ENCODE data around the gene FBXO45. TPM values are rescaled to one million over a fixed set of nuclear protein-coding genes. Genes with fewer than 3 reads are reported as not detected.

FBXO45 gene
- total RNA-seq, 1 donor from 2014 or later = 11.3 TPM

GRCh38 chr3:196572389-196572788 is 3.9 kb downstream of the FBXO45 start:
- no peak overlapping the region for H3K4me3 ChIP-seq (ENCODE audit: insufficient read depth, low read depth, low read length)
- peaks cover 9% of the 10 kb centered on the region for H3K4me1 Mint-ChIP-seq (ENCODE audit: low read depth, unreplicated experiment)
- H3K4me2 ChIP-seq (ENCODE audit: low read length) = no peak overlapping the region
- H3K27me3 ChIP-seq (ENCODE audit: insufficient read depth, low read length) = no peaks in the 10 kb centered on the region
- H3K79me2 ChIP-seq (ENCODE audit: insufficient read depth, low read length) = peaks cover 89% of the 10 kb centered on the region
- no peak for FAIRE-seq
- no peak overlapping the region for H3K4me3 Mint-ChIP-seq (ENCODE audit: unreplicated experiment)
- H3K9me3 ChIP-seq (ENCODE audit: insufficient read depth, low read depth, low read length) = no peaks in the 10 kb centered on the region
- no peak overlapping the region for H3K27ac Mint-ChIP-seq (ENCODE audit: unreplicated experiment)
- no peak overlapping the region for H3K27ac ChIP-seq (ENCODE audit: low read depth, low read length)
- H3K9me3 Mint-ChIP-seq (ENCODE audit: unreplicated experiment) = no peaks in the 10 kb centered on the region
- H4K20me1 ChIP-seq (ENCODE audit: insufficient read depth, low read length) = peaks cover 45% of the 10 kb centered on the region
- H3K36me3 Mint-ChIP-seq (ENCODE audit: low read depth, unreplicated experiment) = peaks cover 3% of the 10 kb centered on the region
- DNase-seq (ENCODE audit: low read depth) = no peak
- H2AFZ ChIP-seq (ENCODE audit: low read depth, low read length) = no peak overlapping the region
- H3K27me3 Mint-ChIP-seq (ENCODE audit: low read depth, unreplicated experiment) = no peaks in the 10 kb centered on the region
- H3K36me3 ChIP-seq (ENCODE audit: insufficient read depth, low read length) = no peaks in the 10 kb centered on the region
- TF ChIP-seq CTCF (IDR thresholded peaks at IDR 0.05; ENCODE audit: insufficient read depth, low read depth, low read length) = no peak
- TF ChIP-seq EZH2 (IDR thresholded peaks at IDR 0.05; ENCODE audit: insufficient read depth, low read length) = no peak
- peaks cover 13% of the 10 kb centered on the region for H3K4me1 ChIP-seq (ENCODE audit: insufficient read depth, low read length)
- H3K9ac ChIP-seq (ENCODE audit: low read length) = no peak overlapping the region

GRCh38 chr3:196585044-196585757 is 16.7 kb downstream of the FBXO45 start:
- Mint-ChIP-seq H3K4me1 (ENCODE audit: low read depth, unreplicated experiment) (no peaks in the 10 kb centered on the region), H3K4me3 (ENCODE audit: unreplicated experiment) (no peak overlapping the region), H3K36me3 (ENCODE audit: low read depth, unreplicated experiment) (peaks cover 5% of the 10 kb centered on the region), H3K9me3 (ENCODE audit: unreplicated experiment) (no peaks in the 10 kb centered on the region), H3K27ac (ENCODE audit: unreplicated experiment) (no peak overlapping the region), H3K27me3 (ENCODE audit: low read depth, unreplicated experiment) (no peaks in the 10 kb centered on the region)
- Histone ChIP-seq H4K20me1 (ENCODE audit: insufficient read depth, low read length) (peaks cover 12% of the 10 kb centered on the region), H3K27ac (ENCODE audit: low read depth, low read length) (no peak overlapping the region), H2AFZ (ENCODE audit: low read depth, low read length) (no peak overlapping the region), H3K36me3 (ENCODE audit: insufficient read depth, low read length) (peaks cover 12% of the 10 kb centered on the region), H3K9ac (ENCODE audit: low read length) (no peak overlapping the region), H3K27me3 (ENCODE audit: insufficient read depth, low read length) (no peaks in the 10 kb centered on the region), H3K4me2 (ENCODE audit: low read length) (no peak overlapping the region), H3K4me1 (ENCODE audit: insufficient read depth, low read length) (no peaks in the 10 kb centered on the region), H3K79me2 (ENCODE audit: insufficient read depth, low read length) (no peaks in the 10 kb centered on the region), H3K4me3 (ENCODE audit: insufficient read depth, low read depth, low read length) (no peak overlapping the region), H3K9me3 (ENCODE audit: insufficient read depth, low read depth, low read length) (no peaks in the 10 kb centered on the region)
- DNase-seq (ENCODE audit: low read depth) (no peak), FAIRE-seq (no peak)
- TF ChIP-seq EZH2 (IDR thresholded peaks at IDR 0.05; ENCODE audit: insufficient read depth, low read length) = no peak
- TF ChIP-seq CTCF (IDR thresholded peaks at IDR 0.05; ENCODE audit: insufficient read depth, low read depth, low read length) = no peak

GRCh38 chr3:196590279-196590678 is 21.8 kb downstream of the FBXO45 start:
- no peaks in the 10 kb centered on the region for H3K27me3 ChIP-seq (ENCODE audit: insufficient read depth, low read length)
- no peak for DNase-seq (ENCODE audit: low read depth)
- Mint-ChIP-seq H3K4me1 (ENCODE audit: low read depth, unreplicated experiment) (no peaks in the 10 kb centered on the region), H3K4me3 (ENCODE audit: unreplicated experiment) (no peak overlapping the region), H3K27me3 (ENCODE audit: low read depth, unreplicated experiment) (peaks cover 2% of the 10 kb centered on the region), H3K36me3 (ENCODE audit: low read depth, unreplicated experiment) (no peaks in the 10 kb centered on the region), H3K9me3 (ENCODE audit: unreplicated experiment) (no peaks in the 10 kb centered on the region), H3K27ac (ENCODE audit: unreplicated experiment) (no peak overlapping the region)
- no peak overlapping the region for H3K27ac ChIP-seq (ENCODE audit: low read depth, low read length)
- TF ChIP-seq CTCF (IDR thresholded peaks at IDR 0.05; ENCODE audit: insufficient read depth, low read depth, low read length) = no peak
- no peak for TF ChIP-seq EZH2 (IDR thresholded peaks at IDR 0.05; ENCODE audit: insufficient read depth, low read length)
- H3K9me3 ChIP-seq (ENCODE audit: insufficient read depth, low read depth, low read length) = no peaks in the 10 kb centered on the region
- peaks cover 12% of the 10 kb centered on the region for H4K20me1 ChIP-seq (ENCODE audit: insufficient read depth, low read length)
- no peak overlapping the region for H3K9ac ChIP-seq (ENCODE audit: low read length)
- FAIRE-seq = no peak
- peaks cover 5% of the 10 kb centered on the region for H3K36me3 ChIP-seq (ENCODE audit: insufficient read depth, low read length)
- H3K4me1 ChIP-seq (ENCODE audit: insufficient read depth, low read length) = no peaks in the 10 kb centered on the region
- H3K79me2 ChIP-seq (ENCODE audit: insufficient read depth, low read length) = no peaks in the 10 kb centered on the region
- H3K4me3 ChIP-seq (ENCODE audit: insufficient read depth, low read depth, low read length) = no peak overlapping the region
- no peak overlapping the region for H2AFZ ChIP-seq (ENCODE audit: low read depth, low read length)
- no peak overlapping the region for H3K4me2 ChIP-seq (ENCODE audit: low read length)
